OCI-LY1 (cell line): Measurements from ENCODE around the gene SAXO2.
"Not testable (repeated sequence)": the region's sequence is repeated elsewhere in the genome, so short reads cannot be mapped to it uniquely, and the experiment has no call there.

Experiments
- CTCF ChIP-seq: fragments of 200-600 bp; sonication (generic), shearing (Covaris generic); IDR thresholded peaks from 2 replicates; pipeline ENCODE4 v1.5.1; 2017; ENCODE audit warnings: mild to moderate bottlenecking, antibody characterized with exemption, low read length, moderate library complexity, mixed read lengths
- EZH2 ChIP-seq: fragments of 200-600 bp; sonication (generic), shearing (Covaris generic); IDR thresholded peaks from 2 replicates; pipeline ENCODE4 v1.8.0; 2017; ENCODE audit warnings: borderline replicate concordance, mixed run types, mild to moderate bottlenecking, antibody characterized with exemption, low read length, moderate library complexity, mixed read lengths

GRCh38 chr15:82268454-82268853 is 5.8 kb downstream of the SAXO2 start:
- TF ChIP-seq CTCF, EZH2: not testable (repeated sequence)
